ENCODE measurements around the gene HLA-DRA. TPM values are rescaled to one million over a fixed set of nuclear protein-coding genes. Genes with fewer than 3 reads are reported as not detected.

The HLA-DRA gene
- total RNA-seq, 1 donor from 2014 or later = 20.8 TPM

Other genes with a start within 250 kb of the HLA-DRA start
- 80.8 and 85.2 TPM in 2 replicates for gene PBX2, start 249.7 kb upstream of the HLA-DRA start, total RNA-seq
- 84.2 and 90.7 TPM in 2 replicates for gene GPSM3, start 247.2 kb upstream of the HLA-DRA start, total RNA-seq
- gene NOTCH4, start 215.8 kb upstream of the HLA-DRA start, total RNA-seq = 0.48 and 0.52 TPM in 2 replicates
- not detected in 2 replicates for gene TSBP1, start 68.0 kb upstream of the HLA-DRA start, total RNA-seq
- not detected in 2 replicates for gene BTNL2, start 32.7 kb upstream of the HLA-DRA start, total RNA-seq
- 10.6 and 12.6 TPM in 2 replicates for gene HLA-DRB5, start 90.4 kb downstream of the HLA-DRA start, total RNA-seq
- 22.9 and 27.2 TPM in 2 replicates for gene HLA-DRB1, start 150.0 kb downstream of the HLA-DRA start, total RNA-seq
- 5.0 and 6.3 TPM in 2 replicates for gene HLA-DQA1, start 197.5 kb downstream of the HLA-DRA start, total RNA-seq
- 1.6 and 2.7 TPM in 2 replicates for gene HLA-DQB1, start 226.8 kb downstream of the HLA-DRA start, total RNA-seq